GM19438 (cell line): Measurements from ENCODE around the gene PDZRN4.
"Not testable (repeated sequence)": the region's sequence is repeated elsewhere in the genome, so short reads cannot be mapped to it uniquely, and the experiment has no call there.

Experiments
- ATAC-seq: cut with Tn5 transposase; IDR thresholded peaks from one replicate; pipeline ENCODE4 v1.9.1; 2021; ENCODE audit warnings: low read depth; ENCODE audit not compliant: unreplicated experiment

The PDZRN4 gene

DNA sequence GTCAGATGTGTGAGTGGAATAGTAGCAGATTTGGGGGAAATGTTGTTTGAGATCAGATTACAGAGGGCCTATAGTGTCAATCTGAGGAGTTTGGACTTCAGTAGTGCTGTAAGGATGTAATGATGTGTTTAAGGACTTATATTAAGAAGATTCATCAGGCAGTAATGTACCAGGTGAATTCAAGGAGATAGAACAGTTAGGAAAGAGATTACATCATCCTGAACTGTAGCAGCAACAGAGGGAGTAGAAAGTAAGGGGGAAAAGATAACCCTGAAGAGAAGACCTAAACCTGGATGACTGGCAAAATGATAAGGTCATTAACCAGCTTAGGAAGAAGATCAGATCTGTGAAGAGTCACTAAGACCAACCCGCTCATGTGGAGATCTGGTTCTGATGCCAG is 349.4 kb downstream of the PDZRN4 start:
- ATAC-seq, result no peak

DNA sequence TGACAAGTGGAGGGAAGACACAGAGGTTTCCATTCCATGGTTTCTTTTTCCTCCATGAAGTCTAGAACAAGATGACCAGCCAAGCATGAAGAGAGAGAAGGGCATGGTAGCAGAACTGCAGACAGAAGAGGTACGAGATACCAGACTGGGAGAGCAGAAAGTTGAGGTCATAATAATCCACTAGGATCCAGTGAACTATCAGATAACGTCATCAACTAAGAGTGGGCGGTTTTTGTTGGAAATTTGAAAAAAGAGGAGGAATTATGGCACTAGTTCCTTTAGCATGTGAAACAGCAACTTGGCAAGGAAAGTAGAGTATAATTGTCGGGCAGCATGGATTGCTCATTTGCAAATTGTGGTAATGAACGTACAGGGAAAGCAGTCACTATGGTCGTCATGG is 357.6 kb downstream of the PDZRN4 start:
- ATAC-seq, result no peak

DNA sequence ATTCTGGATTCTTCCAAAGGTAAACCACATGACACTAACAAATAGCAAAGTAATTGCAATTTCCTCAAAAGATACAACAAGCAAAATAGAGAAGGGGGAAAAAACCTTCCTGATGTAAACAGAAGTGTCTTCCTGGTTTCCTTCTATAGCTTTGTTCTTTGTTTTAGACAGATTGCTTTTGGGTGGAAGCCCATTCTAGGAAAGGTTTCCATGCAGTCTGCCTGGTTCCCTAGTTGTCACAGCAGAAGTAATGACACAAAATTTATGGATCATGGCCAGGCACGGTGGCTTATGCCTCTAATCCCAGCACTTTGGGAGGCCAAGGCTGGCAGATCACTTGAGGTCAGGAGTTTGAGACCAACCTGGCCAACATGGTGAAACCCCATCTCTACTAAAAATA is 359.0 kb downstream of the PDZRN4 start:
- not testable (repeated sequence) for ATAC-seq

DNA sequence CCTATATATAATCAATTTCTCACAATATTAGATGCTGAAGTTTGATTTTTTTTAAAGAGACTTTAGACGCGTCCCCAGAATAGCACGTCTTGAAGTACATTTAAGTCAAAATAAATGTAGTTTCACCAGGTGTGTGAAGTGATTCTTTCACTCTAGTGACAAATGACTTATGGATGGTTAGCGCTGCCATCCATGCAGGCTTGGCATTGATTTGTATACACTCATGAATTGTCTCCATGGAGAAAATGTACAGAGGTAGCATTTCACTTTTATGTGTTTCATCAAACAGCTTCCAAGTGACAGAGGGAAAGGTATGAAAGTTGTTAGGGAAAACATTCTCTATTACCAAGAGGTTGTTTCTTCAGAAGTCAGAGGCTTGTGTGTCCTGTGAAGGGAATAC is 360.8 kb downstream of the PDZRN4 start:
- no peak for ATAC-seq

DNA sequence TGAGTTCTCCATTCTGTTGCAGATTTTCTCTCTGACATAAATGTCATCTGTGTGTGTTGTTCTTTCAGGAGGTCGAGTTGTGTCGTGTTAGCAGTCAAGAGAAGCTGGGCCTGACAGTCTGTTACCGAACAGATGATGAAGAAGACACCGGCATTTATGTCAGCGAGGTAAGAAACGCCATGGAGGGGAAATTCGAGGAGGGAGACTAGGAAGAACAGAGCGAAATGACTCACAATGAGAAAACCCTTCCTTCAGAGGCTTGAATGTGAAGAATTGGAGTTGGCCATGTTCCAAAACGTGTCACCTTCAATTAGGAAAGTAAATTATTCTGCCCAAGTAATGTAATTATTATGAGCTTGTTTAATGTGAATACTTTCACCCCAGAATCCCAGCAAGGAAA is 364.5 kb downstream of the PDZRN4 start:
- ATAC-seq, result no peak

- ATAC-seq, result no peak
These were observed 368.1 kb downstream of the PDZRN4 start for GRCh38 chr12:41556176-41556575.

DNA sequence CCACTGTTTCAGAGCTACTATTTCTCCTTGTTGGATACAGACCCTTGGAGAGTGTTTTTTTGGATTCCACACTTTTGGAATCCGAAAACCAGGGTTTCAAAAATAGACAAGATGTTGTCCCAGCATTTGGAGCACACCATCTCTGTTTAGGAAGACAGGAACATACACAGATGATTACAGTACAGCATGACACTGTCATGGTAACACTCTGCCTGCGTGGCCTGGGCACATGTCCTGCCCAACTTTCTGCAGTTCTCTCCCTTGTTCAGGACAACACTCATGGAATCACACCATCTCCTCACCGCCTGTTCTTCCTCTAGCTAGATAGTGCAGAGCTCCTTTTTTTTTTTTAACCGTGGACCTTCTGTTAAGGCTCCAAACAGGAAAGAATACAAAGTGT is 369.2 kb downstream of the PDZRN4 start:
- ATAC-seq, result no peak

GRCh38 chr12:41558671-41559070 is 370.6 kb downstream of the PDZRN4 start:
- no peak for ATAC-seq

- no peak for ATAC-seq
These were observed 374.9 kb downstream of the PDZRN4 start for GRCh38 chr12:41563051-41563450.

DNA sequence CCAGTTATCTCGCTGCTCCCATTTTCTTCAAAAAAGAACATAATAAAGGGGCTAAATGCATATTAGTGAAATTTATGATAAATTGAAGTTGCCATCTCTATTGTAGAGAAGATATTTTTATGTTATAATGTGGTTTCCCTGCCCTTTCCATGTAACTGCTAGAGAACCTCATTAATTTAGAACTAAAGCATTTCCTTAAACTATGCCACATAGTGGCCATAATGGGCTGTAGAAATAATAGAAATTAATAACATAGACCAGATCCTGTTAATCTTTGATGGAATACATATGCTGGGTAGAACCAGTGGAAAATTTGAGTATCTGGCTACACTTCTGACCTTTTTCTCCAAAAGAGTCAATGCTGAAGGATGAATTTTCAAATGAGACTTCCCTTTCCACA is 376.7 kb downstream of the PDZRN4 start:
- no peak for ATAC-seq

DNA sequence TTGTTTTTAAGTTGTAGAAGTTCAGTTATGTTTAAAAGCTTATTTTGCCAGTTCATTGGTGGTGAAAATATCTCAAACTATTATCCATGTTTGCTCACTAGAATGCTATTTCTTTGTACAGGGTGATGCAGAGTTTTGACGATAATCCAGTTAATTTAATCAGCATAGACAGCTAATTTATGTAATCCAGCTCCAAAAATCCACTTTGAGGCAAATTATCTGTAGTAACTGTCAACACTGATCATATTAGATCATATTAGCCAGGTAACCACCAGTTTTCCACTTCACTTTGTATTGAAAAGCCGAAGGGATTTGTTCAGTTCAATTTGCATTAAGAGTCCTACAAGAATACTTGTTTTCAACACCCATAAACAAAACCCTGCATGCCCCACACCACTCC is 378.6 kb downstream of the PDZRN4 start:
- ATAC-seq, result no peak

DNA sequence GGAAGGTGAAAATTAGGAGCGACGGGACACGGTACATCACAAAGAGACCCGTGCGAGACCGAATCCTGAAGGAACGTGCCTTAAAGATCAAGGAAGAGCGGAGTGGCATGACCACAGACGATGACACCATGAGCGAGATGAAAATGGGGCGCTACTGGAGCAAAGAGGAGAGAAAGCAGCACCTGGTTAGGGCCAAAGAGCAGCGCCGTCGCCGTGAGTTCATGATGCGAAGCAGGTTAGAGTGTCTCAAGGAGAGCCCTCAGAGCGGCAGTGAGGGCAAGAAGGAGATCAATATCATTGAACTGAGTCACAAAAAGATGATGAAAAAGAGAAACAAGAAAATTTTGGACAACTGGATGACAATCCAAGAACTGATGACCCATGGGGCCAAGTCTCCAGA is 385.3 kb downstream of the PDZRN4 start:
- ATAC-seq, result no peak

- ATAC-seq, result no peak
These were observed 388.8 kb downstream of the PDZRN4 start for GRCh38 chr12:41576925-41577324.

GRCh38 chr12:41577995-41578394 is 389.9 kb downstream of the PDZRN4 start:
- ATAC-seq, result no peak

DNA sequence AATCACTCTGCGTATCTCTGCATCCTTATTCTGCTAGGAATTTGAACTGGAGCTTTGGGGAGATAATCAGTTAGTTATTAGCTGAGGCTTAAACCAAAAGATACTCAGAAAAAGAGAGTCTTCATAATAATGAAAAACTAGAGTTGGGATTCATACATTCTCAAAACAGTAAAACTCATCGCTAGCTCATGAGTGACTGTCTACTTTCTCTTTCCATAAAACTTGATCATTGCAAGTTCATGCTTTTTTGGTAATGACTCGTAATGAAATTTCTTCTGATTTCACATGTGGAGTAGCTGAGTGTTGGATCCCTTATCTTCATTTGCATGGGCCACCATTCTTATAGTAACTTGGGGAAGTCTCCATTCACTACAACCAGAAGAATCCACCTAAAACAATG is 397.7 kb downstream of the PDZRN4 start:
- ATAC-seq, result no peak

DNA sequence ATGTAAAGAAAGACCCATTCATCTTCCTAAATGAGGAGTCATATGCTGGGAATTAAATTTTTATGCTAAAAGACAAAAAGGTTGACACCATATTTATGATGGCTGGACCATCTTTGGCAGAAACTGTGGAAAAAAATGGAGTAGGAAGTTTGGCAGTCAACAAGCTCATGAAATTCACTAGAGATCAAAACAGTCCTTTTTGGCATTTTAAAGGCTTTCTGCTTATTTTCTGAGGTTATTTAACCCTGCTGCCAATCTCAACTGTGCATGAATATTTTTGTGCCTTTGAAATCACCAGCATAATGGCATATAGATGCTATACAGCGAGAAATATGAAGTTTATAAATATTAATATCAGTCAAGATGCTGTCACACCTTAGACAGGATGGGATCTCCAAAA is 399.5 kb downstream of the PDZRN4 start:
- no peak for ATAC-seq

DNA sequence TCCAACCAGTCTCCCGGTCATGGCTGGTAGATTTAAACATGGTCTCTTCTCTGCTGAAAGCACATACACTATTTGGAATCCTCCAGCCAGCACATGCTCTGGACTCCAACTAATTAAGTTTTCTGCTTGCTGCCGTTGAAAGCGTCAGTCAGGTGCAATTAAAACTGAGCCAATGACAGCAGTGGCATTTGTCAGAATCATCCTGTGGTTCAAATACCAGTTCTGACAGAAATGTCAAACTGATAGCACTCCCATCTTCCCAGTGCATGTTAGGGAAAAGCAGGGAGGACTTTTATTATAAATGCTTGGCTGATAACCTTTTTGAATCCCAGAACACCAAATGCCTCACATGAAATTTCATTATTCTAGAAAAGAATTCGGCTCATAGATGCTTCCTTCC is 401.8 kb downstream of the PDZRN4 start:
- ATAC-seq, result no peak

- ATAC-seq, result no peak
These were observed 408.1 kb downstream of the PDZRN4 start for GRCh38 chr12:41596190-41596589.

GRCh38 chr12:41604830-41605229 is 416.7 kb downstream of the PDZRN4 start:
- no peak for ATAC-seq

GRCh38 chr12:41605545-41606305 is 417.6 kb downstream of the PDZRN4 start:
- no peak for ATAC-seq

- ATAC-seq, result no peak
These were observed 418.6 kb downstream of the PDZRN4 start for GRCh38 chr12:41606468-41607445.
